Measurements from ENCODE around the gene TLE1. TPM values are rescaled to one million over a fixed set of nuclear protein-coding genes. Genes with fewer than 3 reads are reported as not detected.

The TLE1 gene
- total RNA-seq, 1 experiment from 2014 or later = 17.3 TPM

- RAD21 ChIA-PET (ENCODE audit: low non-redundant PET in 1 of 2, low total read pairs in 2 of 2, uncharacterized antibody in 2 of 2, unreplicated experiment in 2 of 2) = no interaction called here
- TF ChIP-seq EZH2 (IDR thresholded peaks at IDR 0.05) (no peak), SIN3A (IDR thresholded peaks at IDR 0.05; ENCODE audit: low read depth) (no peak), EZH2phosphoT487 (IDR thresholded peaks at IDR 0.05; ENCODE audit: borderline replicate concordance) (no peak), CBX3 (IDR thresholded peaks at IDR 0.05; ENCODE audit: low read depth) (no peak), JUND (IDR thresholded peaks at IDR 0.05) (no peak), ZFX (IDR thresholded peaks at IDR 0.05) (no peak)
- no peaks in the 10 kb centered on the region for H3K36me3 ChIP-seq (ENCODE audit: control insufficient read depth in 1 of 2, insufficient read depth in 2 of 2, low read length in 2 of 2)
- CTCF ChIA-PET = no interaction called here
- POLR2A ChIA-PET = no interaction called here
- no peaks in the 10 kb centered on the region for H3K4me1 ChIP-seq (ENCODE audit: control insufficient read depth in 1 of 2, insufficient read depth in 2 of 2, low read length in 2 of 2)
- DNase-seq (ENCODE audit: low read depth, low spot score) (no peak), ATAC-seq (no peak)
- BruUV-seq (replicated peaks) = no TSS peak
- H3K79me2 ChIP-seq (ENCODE audit: insufficient read depth, low read length) = no peaks in the 10 kb centered on the region
- no peak overlapping the region for H3K27ac ChIP-seq (ENCODE audit: low read depth, low read length)
- H3K27me3 ChIP-seq (ENCODE audit: insufficient read depth, low read length) = no peaks in the 10 kb centered on the region
- no peak overlapping the region for H3K4me2 ChIP-seq (ENCODE audit: low read length)
- no peaks in the 10 kb centered on the region for H4K20me1 ChIP-seq (ENCODE audit: insufficient read depth)
- intact Hi-C loops (cut with micrococcal nuclease) = loop anchor here (2.0 kb wide), 1 partner anchor 77 kb away; no protein-coding TSS in a partner anchor
- no peak overlapping the region for H2AFZ ChIP-seq (ENCODE audit: low read depth, low read length, poor library complexity, severe bottlenecking)
- H3K9me2 ChIP-seq (ENCODE audit: insufficient read depth) = no peaks in the 10 kb centered on the region
- H3K4me3 ChIP-seq (replicated peaks in 1 of 2; ENCODE audit: low read depth in 1 of 2, low read length in 2 of 2) = no peak overlapping the region
- H3K9ac ChIP-seq (ENCODE audit: low read length) = no peak overlapping the region
- H3K9me3 ChIP-seq (ENCODE audit: control insufficient read depth in 1 of 2, insufficient read depth in 1 of 2, low read depth in 1 of 2, low read length in 2 of 2) = no peaks in the 10 kb centered on the region
Observed at GRCh38 chr9:81543695-81544094, 145.7 kb downstream of the TLE1 start.

- CTCF ChIA-PET = no interaction called here
- BruUV-seq (replicated peaks) = no TSS peak
- Histone ChIP-seq H3K4me1 (ENCODE audit: control insufficient read depth in 1 of 2, insufficient read depth in 2 of 2, low read length in 2 of 2) (no peaks in the 10 kb centered on the region), H2AFZ (ENCODE audit: low read depth, low read length, poor library complexity, severe bottlenecking) (no peak overlapping the region), H3K27me3 (ENCODE audit: insufficient read depth, low read length) (no peaks in the 10 kb centered on the region), H3K36me3 (ENCODE audit: control insufficient read depth in 1 of 2, insufficient read depth in 2 of 2, low read length in 2 of 2) (no peaks in the 10 kb centered on the region), H3K79me2 (ENCODE audit: insufficient read depth, low read length) (no peaks in the 10 kb centered on the region), H4K20me1 (ENCODE audit: insufficient read depth) (no peaks in the 10 kb centered on the region), H3K4me3 (replicated peaks in 1 of 2; ENCODE audit: low read depth in 1 of 2, low read length in 2 of 2) (no peak overlapping the region), H3K9me3 (ENCODE audit: control insufficient read depth in 1 of 2, insufficient read depth in 1 of 2, low read depth in 1 of 2, low read length in 2 of 2) (no peaks in the 10 kb centered on the region), H3K27ac (ENCODE audit: low read depth, low read length) (no peak overlapping the region), H3K9ac (ENCODE audit: low read length) (no peak overlapping the region), H3K9me2 (ENCODE audit: insufficient read depth) (no peaks in the 10 kb centered on the region), H3K4me2 (ENCODE audit: low read length) (no peak overlapping the region)
- TF ChIP-seq CEBPB (IDR thresholded peaks at IDR 0.05; ENCODE audit: low read depth) = no peak
- TF ChIP-seq CBX3 (IDR thresholded peaks at IDR 0.05; ENCODE audit: low read depth) = no peak
- TF ChIP-seq EZH2phosphoT487 (IDR thresholded peaks at IDR 0.05; ENCODE audit: borderline replicate concordance) = no peak
- no peak for TF ChIP-seq TCF7L2 (IDR thresholded peaks at IDR 0.05; ENCODE audit: borderline replicate concordance, extremely low read depth, insufficient read depth, insufficient read length)
- no peak for TF ChIP-seq RAD21 (IDR thresholded peaks at IDR 0.05; ENCODE audit: low read depth)
- TF ChIP-seq SIN3A (IDR thresholded peaks at IDR 0.05; ENCODE audit: low read depth) = no peak
- no peak for TF ChIP-seq CTCF (IDR thresholded peaks at IDR 0.05 in 2 of 3, conservative IDR thresholded peaks at IDR 0.05 in 1 of 3; ENCODE audit: borderline replicate concordance in 1 of 3, insufficient read depth in 1 of 3, low read depth in 2 of 3, low read length in 2 of 3)
- no peak for TF ChIP-seq ATF3 (IDR thresholded peaks at IDR 0.05)
- TF ChIP-seq SRF (IDR thresholded peaks at IDR 0.05; ENCODE audit: low read depth) = no peak
- POLR2A ChIA-PET = no interaction called here
- RAD21 ChIA-PET (ENCODE audit: low non-redundant PET in 1 of 2, low total read pairs in 2 of 2, uncharacterized antibody in 2 of 2, unreplicated experiment in 2 of 2) = no interaction called here
- intact Hi-C loops (cut with micrococcal nuclease) = loop anchor here (2.0 kb wide), 1 partner anchor 78 kb away; no protein-coding TSS in a partner anchor
- DNase-seq (ENCODE audit: low read depth, low spot score) = no peak
- ATAC-seq = no peak
Observed at GRCh38 chr9:81542118-81542889, 147.0 kb downstream of the TLE1 start.

All from HCT116 (cell line).